GM21529 (cell line): ENCODE results near the gene PIGC.
A peak's percentile ranks its signal among the peaks of the same experiment; 100 is the strongest.

Experiments used
- ATAC-seq: cut with Tn5 transposase; IDR thresholded peaks from one replicate; pipeline ENCODE4 v1.9.1; 2021; ENCODE audit not compliant: unreplicated experiment

The PIGC gene

DNA sequence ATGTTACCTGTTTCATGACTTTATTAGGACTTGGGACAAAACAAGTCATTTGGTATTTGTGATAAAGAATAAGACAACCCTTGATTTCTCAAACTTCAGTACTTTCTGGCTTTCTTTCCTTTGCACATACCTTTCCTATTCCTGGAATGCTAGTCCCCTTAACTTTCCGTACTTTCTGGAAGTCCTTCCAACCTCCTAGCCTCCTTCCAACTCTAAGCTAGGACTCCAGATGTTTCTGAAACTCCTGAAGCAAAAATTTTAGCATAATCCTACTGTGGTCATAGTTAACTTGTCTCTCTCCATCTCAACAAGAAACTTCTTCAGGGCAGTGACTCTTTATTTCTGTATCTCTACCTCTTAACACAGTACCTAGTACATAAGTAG, 43.2 kb downstream of the PIGC start:
- ATAC-seq, result no peak

DNA sequence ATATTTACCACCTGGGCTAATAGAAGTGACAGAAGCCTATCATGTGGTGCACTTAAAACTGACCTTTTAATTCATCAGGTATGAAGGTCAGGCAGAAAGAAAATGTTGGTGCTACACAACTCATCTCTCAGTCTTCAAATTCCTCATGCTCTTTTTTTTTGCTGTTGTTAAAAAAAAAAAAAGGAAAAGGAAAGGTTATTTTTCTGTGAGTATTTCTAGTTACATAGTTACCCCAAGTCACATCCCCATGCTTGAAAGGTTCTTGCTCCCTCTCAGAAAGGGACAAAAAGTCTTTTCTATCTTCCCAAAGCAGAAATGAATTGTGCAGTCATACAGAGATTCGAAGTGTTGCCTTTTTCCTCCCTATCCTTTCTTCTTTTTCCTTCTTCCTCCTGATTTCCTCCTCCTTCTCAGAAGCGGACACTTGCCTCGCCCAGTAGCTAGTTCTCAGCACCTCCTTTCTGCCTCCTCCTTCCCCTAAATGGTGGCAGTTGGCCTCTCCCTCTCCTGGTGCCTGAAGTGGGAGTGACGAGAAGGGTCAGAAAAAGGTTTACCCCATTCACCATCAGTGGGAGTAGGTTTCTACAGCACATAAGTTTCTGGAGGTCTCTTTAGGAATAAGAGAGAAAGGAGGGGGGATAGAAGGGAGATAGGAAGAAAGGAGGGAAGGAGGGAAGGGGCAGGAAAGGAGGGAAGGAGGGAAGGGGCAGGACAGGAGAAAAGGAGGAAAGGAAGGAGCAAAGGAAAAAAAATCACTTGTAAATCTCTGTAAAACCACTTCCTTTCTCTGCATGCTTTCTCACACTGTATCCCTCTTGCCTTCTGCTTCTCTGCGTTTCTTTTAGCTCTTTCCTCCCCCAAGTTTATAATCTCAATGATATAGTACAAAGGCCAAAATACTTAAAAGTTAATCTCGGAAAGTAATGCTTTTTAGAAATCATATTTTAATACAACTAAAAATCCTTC, 43.8 kb downstream of the PIGC start:
- ATAC-seq, result no peak

DNA sequence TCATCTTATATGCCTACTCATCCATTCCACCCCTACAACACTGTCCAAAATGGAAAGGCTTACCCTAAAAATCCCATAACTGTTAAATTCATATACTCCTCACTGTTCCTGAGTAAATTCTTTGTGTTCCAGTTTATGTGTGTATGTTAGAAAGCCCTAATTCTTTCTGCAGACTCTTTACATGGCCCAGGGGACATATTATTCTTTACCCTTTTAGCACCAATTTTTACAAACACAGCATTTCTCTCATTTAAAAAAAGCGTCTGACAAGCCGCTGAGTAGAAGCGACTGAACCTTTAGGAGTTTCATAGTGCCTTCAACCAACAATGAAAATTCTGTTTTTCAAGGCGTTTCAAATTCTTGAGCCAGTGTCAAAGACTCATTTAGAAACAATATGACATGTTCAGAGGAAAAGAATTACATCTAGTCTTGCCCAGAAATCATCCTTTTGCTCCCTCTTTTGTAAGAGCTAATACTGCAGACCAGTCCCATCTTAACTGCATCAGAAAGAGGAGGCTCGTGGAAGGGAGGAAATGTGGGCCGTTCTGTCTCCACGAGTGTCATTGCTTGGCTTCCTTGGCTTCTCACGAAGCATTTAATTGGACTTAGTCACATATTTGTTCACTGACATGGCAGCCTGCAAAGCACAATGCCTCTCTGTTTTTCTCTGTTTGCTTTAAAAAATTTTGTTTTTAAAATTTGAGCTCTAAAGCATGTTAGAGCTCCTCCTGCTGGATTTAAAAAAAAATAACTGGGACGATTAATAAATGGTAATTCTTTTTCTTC, 44.7 kb downstream of the PIGC start:
- ATAC-seq, result no peak

DNA sequence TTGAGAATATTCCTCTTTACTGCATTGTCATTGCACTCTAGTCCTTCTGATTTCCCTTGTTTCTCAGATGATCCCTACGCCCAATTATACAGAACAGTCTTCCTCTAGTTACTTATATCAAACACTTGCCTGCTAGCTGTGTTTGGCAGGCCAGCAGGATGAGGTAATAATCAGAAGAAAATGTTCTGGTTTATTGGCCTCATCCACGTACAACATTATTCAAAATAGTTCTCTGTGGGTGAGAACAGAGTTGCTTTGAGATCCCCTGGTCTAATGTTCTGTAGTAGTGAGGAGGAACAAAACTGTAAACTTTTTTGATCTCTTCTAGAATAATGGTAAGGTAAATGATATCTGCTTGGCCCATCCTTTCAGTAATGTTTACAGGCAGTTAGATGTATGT, 45.7 kb downstream of the PIGC start:
- ATAC-seq, result no peak

DNA sequence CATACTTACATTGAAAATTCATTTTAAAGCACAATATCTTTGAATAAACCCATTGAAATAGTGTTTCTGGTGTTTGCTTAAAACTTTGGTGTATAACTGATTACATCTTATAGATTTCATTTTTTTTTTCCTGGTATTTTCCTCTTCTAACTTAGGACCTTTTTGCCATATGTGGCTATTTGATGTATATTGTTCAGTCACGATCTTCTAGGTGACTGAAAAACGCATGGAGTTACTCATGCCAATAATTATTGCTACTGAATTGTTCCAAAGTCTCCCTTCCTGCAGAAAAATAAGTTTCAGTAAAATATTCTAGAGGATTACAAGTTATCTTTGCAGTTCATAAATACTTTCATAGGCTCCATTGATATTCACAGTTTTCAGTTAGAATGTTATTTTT, 46.2 kb downstream of the PIGC start:
- ATAC-seq, result no peak

DNA sequence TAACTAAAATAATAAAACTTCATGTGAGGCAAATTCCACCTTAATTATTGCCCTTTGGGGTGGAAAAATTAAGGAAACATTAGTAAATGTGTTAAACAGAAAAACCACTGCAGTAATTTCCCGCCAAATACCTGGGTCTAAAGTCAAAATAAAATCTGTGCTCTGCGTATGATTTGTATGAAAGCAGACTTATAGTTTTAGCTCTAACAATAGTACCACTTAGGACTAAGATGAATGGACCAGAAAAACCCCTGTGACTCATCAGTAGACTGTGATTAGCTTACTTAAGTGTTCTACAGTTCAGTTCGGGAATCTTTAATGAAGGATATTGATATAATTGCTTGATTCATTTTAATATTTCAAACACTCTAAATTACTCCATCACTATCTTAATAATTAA, 46.6 kb downstream of the PIGC start:
- peak; percentile 44 for ATAC-seq

DNA sequence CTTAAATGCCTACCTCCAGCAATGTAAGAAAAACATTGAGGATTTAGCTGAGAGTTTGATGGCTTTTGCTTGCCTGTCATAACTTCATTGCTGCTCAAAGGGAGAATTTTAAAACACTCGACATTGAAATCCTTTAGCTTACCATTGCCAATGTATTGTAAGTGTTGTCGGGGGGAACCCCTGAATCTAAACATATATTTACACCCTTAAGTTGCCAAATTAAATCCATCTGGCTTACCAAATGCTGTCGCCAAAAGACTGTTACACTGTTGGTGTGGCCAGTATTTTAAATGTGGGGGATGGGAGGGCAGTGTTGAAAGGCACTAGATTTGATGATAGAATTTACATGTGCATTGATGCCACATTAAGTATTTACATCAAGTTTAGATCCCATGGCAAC, 48.3 kb downstream of the PIGC start:
- no peak for ATAC-seq

DNA sequence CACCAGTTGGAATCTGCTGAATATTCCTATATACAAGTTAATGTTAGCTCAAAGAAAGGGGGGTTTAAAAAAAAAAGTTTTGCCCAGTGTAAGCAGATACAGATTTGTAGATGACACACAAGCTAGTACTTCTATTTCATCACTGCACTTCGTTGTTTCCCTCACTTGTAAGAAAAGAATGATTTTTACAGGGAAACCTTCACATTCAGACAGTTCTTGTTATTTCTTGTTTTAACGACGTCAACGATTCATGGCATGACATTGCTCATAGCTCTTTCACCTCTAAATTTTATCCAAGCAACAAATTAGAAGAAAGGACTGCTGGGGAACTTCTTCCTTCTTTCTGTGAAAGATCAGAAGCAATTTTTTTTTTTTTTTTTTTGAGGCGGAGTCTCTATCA, 49.1 kb downstream of the PIGC start:
- ATAC-seq, result no peak

DNA sequence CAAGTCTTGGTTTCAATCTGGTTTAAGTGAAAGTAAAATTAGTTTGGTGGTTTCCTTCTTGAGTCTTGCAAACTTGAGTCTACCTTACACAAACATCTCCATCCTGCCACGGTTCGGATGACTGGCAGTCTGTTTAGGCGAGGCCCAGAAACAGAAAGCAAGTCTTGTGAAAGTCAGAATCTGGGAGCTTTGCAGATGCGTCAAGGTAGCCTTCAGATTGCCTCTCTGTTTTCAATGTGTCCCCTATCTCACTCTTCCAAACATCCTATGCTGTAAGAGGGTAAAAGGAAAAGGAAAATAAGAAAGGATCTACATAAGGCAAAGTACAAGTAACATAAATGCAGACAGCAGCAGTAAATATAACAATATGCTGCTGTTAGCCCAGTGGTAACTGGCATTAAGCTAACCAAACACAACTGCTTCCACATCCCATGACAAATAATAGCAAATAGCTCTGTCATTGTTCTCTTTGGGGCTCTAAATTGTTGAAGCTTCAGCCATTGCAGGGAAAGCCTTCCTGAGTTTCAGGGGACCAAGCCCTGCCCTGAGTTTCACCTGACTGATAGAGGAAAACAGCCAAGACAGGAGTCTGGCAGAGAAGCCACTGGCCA, 49.6 kb downstream of the PIGC start:
- peak; percentile 65 for ATAC-seq

DNA sequence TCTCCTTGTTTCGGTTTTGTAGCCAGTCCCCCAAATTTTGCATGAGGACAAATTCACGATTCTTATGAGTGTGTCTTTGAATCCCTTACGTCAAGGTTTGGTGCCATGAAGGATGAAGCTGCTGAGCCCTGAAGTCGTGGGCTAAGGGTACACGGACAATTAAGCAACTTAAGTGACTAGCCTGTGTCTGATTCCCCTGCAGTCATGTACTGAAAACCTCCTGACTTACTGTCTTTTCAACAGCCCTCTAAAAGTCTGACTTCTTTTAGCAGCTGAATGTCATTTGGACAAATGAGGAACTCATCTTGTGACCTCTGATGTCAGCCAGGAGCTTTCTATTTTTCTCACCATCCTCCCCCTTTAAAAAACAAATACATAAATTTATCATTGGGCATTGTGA, 50.5 kb downstream of the PIGC start:
- ATAC-seq, result no peak

DNA sequence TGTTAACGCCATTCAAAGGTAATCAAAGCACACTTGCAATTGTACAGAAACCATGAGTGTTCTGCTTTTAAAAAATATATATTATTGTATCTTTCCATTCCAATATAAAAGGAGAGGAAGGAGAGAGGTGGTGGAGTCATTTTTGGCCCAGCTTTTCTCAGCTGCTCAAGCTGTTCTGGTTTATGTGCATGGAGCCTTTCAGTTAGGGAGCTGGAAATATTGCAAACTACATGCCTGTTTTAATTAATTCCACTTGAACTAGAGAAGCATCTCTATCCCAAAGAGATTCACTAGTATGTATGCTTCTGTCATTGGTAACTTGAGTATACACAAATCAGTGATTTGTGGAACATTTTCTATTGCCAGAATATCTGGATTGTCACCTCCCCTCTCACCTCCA, 51.9 kb downstream of the PIGC start:
- ATAC-seq, result no peak
